CD14-positive monocyte (primary cell): ENCODE measurements around the gene TMEM203. TPM values are rescaled to one million over a fixed set of nuclear protein-coding genes. Genes with fewer than 3 reads are reported as not detected.

Experiments
- DNase-seq, 3 donors: peaks; one replicate each; pipeline ENCODE4 v3.0.0-alpha.2; 2011 to 2022
- H2AFZ ChIP-seq: 2 replicates; pipeline ENCODE4 v1.6.0; 2012; ENCODE audit warnings: mild to moderate bottlenecking, low read depth, low read length, inconsistent platforms; ENCODE audit not compliant: insufficient read depth, poor library complexity, severe bottlenecking
- H3K27ac ChIP-seq, 2 donors: 1 replicate in 1 of 2; 2 replicates in 1 of 2; pipeline ENCODE4 v1.5.1; 2012 to 2013; ENCODE audit warnings: low read length in 2 of 2, control low read depth in 1 of 2, inconsistent platforms in 1 of 2, low read depth in 1 of 2, mild to moderate bottlenecking in 1 of 2
- H3K27me3 ChIP-seq, 2 donors: one replicate each; pipeline versions ENCODE4 v1.6.0 to v1.6.1; 2011 to 2013; ENCODE audit warnings: low read length in 2 of 2; ENCODE audit not compliant: control insufficient read depth in 2 of 2, insufficient read depth in 2 of 2
- H3K36me3 ChIP-seq, 2 donors: replicated peaks in 1 of 2; 1 replicate in 1 of 2; 2 replicates in 1 of 2; pipeline versions ENCODE4 v1.5.1 to v1.6.1; 2012 to 2013; ENCODE audit warnings: low read length in 2 of 2, control low read depth in 1 of 2, inconsistent platforms in 1 of 2, mild to moderate bottlenecking in 1 of 2; ENCODE audit not compliant: insufficient read depth in 2 of 2, control insufficient read depth in 1 of 2
- H3K4me1 ChIP-seq, 2 donors: 1 replicate in 1 of 2; 2 replicates in 1 of 2; pipeline versions ENCODE4 v1.5.1 to v1.6.1; 2012 to 2013; ENCODE audit warnings: low read length in 2 of 2, control low read depth in 1 of 2, inconsistent platforms in 1 of 2, mild to moderate bottlenecking in 1 of 2, moderate library complexity in 1 of 2; ENCODE audit not compliant: insufficient read depth in 2 of 2, control insufficient read depth in 1 of 2
- H3K4me2 ChIP-seq: replicated peaks from 2 replicates; pipeline ENCODE3; 2012; ENCODE audit warnings: low read length, moderate library complexity, mild to moderate bottlenecking; ENCODE audit not compliant: poor library complexity, severe bottlenecking; ENCODE audit errors: extremely low read depth
- H3K4me3 ChIP-seq, 3 experiments: fragments of 200-600 bp in 1 of 3; sonication (generic) in 1 of 3; replicated peaks in 1 of 3; 1 replicate in 2 of 3; 2 replicates in 1 of 3; pipeline ENCODE4 v1.5.1; 2011 to 2013; ENCODE audit warnings: low read length in 3 of 3, mild to moderate bottlenecking in 3 of 3, control low read depth in 2 of 3, low read depth in 2 of 3, inconsistent platforms in 1 of 3, moderate library complexity in 1 of 3
- H3K79me2 ChIP-seq: 2 replicates; pipeline ENCODE4 v1.6.0; 2012; ENCODE audit warnings: mild to moderate bottlenecking, control low read depth, inconsistent platforms, low read length, moderate library complexity; ENCODE audit not compliant: insufficient read depth
- H3K9ac ChIP-seq: 2 replicates; pipeline ENCODE4 v1.6.0; 2017; ENCODE audit warnings: low read length, mild to moderate bottlenecking; ENCODE audit not compliant: insufficient read depth, poor library complexity, severe bottlenecking
- H3K9me3 ChIP-seq, 2 donors: replicated peaks in 1 of 2; 1 replicate in 1 of 2; 2 replicates in 1 of 2; pipeline versions ENCODE4 v1.5.1 to v1.6.1; 2012 to 2013; ENCODE audit warnings: low read length in 2 of 2, control low read depth in 1 of 2; ENCODE audit not compliant: control insufficient read depth in 1 of 2, insufficient read depth in 1 of 2
- H4K20me1 ChIP-seq: 2 replicates; pipeline ENCODE4 v1.6.0; 2012; ENCODE audit warnings: mild to moderate bottlenecking, low read length, control low read depth, moderate library complexity; ENCODE audit not compliant: insufficient read depth
- H3K27ac Mint-ChIP-seq, 7 donors: one replicate each; pipeline ENCODE4 v1.8.0; 2020; ENCODE audit warnings: mild to moderate bottlenecking in 7 of 7, mixed read lengths in 7 of 7, moderate library complexity in 6 of 7, inconsistent platforms in 2 of 7
- H3K27me3 Mint-ChIP-seq, 3 donors: one replicate each; pipeline ENCODE4 v1.8.0; 2021 to 2022; ENCODE audit warnings: low read depth in 3 of 3, mild to moderate bottlenecking in 3 of 3, mixed read lengths in 3 of 3, moderate library complexity in 3 of 3, inconsistent platforms in 1 of 3
- H3K36me3 Mint-ChIP-seq, 2 donors: one replicate each; pipeline ENCODE4 v1.8.0; 2020; ENCODE audit warnings: mixed read lengths in 2 of 2, inconsistent platforms in 1 of 2, mild to moderate bottlenecking in 1 of 2
- H3K4me1 Mint-ChIP-seq: one replicate; pipeline ENCODE4 v1.8.0; 2020; ENCODE audit warnings: mild to moderate bottlenecking, mixed read lengths
- H3K4me3 Mint-ChIP-seq, 2 donors: one replicate each; pipeline ENCODE4 v1.8.0; 2020; ENCODE audit warnings: mild to moderate bottlenecking in 2 of 2, mixed read lengths in 2 of 2, moderate library complexity in 1 of 2
- H3K9me3 Mint-ChIP-seq, 7 donors: one replicate each; pipeline ENCODE4 v1.8.0; 2020 to 2022; ENCODE audit warnings: mixed read lengths in 7 of 7, mild to moderate bottlenecking in 6 of 7, moderate library complexity in 6 of 7, inconsistent platforms in 2 of 7
- CTCF ChIP-seq: fragments of 200-600 bp; IDR thresholded peaks from one replicate; pipeline ENCODE4 v1.8.0; 2022; ENCODE audit warnings: antibody characterized with exemption, mild to moderate bottlenecking
- WGBS: methylation state at CpG from one replicate; pipeline ENCODE4 v1.1.5; 2013; ENCODE audit warnings: missing lambda C conversion rate; ENCODE audit not compliant: insufficient coverage; 5-methylcytosine and 5-hydroxymethylcytosine counted together
- intact Hi-C, 2 donors: fragments of 100-400 bp; cut with micrococcal nuclease; formaldehyde crosslinking; loops; one replicate each; pipeline versions ENCODE4 v1.15.0 to v1.15.1; 2023
- polyA plus RNA-seq, 3 donors: library from polyadenylated mRNA; depleted of rRNA in 1 of 3; unstranded in 2 of 3; stranded (reverse) in 1 of 3; fragments of 300-500 nt in 2 of 3; fragments of >200 nt in 1 of 3; fragmentation: Illumina TruSeq in 2 of 3; gene quantifications; 1 replicate in 2 of 3; 2 replicates in 1 of 3; pipeline ENCODE4 v1.2.3, GENCODE V29; 2012 to 2021

Gene TMEM203
- polyA plus RNA-seq, 3 donors = 13.1 to 88.1 (median 76.1) TPM

GRCh38 chr9:137219757-137220316, 14.4 kb upstream of the TMEM203 start:
- Mint-ChIP-seq H3K4me1 (peaks cover 19% of the 10 kb centered on the region), H3K9me3 (no peaks in the 10 kb centered on the region), H3K27me3 (peaks cover 3 to 22% (median 14%) of the 10 kb centered on the region in 3 donors), H3K4me3 (no peak overlapping the region), H3K36me3 (peaks cover 10 to 16% of the 10 kb centered on the region in 2 donors), H3K27ac (peak overlapping the region in 1 of 7 donors; percentile 42)
- no peaks in the 10 kb centered on the region for H4K20me1 ChIP-seq
- H3K79me2 ChIP-seq = no peaks in the 10 kb centered on the region
- peaks cover 27 to 48% of the 10 kb centered on the region in 2 donors for H3K4me1 ChIP-seq
- intact Hi-C loops = loop anchor here in 1 of 2 donors (5.0 kb wide), 1 partner anchor 93 kb away; no protein-coding TSS in a partner anchor
- no peak overlapping the region for H3K4me3 ChIP-seq
- WGBS = 95% methylated on average over 9 of the region's 10 CpGs
- no peak overlapping the region for H3K9ac ChIP-seq
- TF ChIP-seq CTCF = no peak
- H3K36me3 ChIP-seq = peaks cover 16 to 19% of the 10 kb centered on the region in 2 donors
- H3K27ac ChIP-seq = no peak overlapping the region
- peaks cover 0 to 14% of the 10 kb centered on the region in 2 donors for H3K27me3 ChIP-seq
- no peaks in the 10 kb centered on the region for H3K9me3 ChIP-seq
- no peak overlapping the region for H3K4me2 ChIP-seq
- H2AFZ ChIP-seq = no peak overlapping the region
- no peak for DNase-seq

- Mint-ChIP-seq H3K36me3 (peaks cover 13 to 24% of the 10 kb centered on the region in 2 donors), H3K9me3 (no peaks in the 10 kb centered on the region), H3K4me1 (peaks cover 10% of the 10 kb centered on the region), H3K27ac (no peak overlapping the region), H3K4me3 (no peak overlapping the region), H3K27me3 (peaks cover 3 to 22% (median 14%) of the 10 kb centered on the region in 3 donors)
- Histone ChIP-seq H2AFZ (no peak overlapping the region), H3K9ac (no peak overlapping the region), H3K4me2 (no peak overlapping the region), H3K79me2 (no peaks in the 10 kb centered on the region), H3K27me3 (peaks cover 0 to 14% of the 10 kb centered on the region in 2 donors), H3K36me3 (peaks cover 24 to 29% of the 10 kb centered on the region in 2 donors), H3K27ac (peak overlapping the region in 1 of 2 donors; percentile 20), H3K9me3 (no peaks in the 10 kb centered on the region), H3K4me3 (no peak overlapping the region), H3K4me1 (peaks cover 18 to 38% of the 10 kb centered on the region in 2 donors), H4K20me1 (no peaks in the 10 kb centered on the region)
- no peak for DNase-seq
- intact Hi-C loops = no loop called here
- WGBS = 61% methylated on average over 11 of the region's 12 CpGs
- TF ChIP-seq CTCF = no peak
Measured at GRCh38 chr9:137218754-137219271, 13.4 kb upstream of the TMEM203 start.
